ENCODE results near the gene MICOS13.
"Not testable (repeated sequence)": the region's sequence is repeated elsewhere in the genome, so short reads cannot be mapped to it uniquely, and the experiment has no call there.

Gene MICOS13

GRCh38 chr19:5680437-5681368 is at the start of gene MICOS13, which contains the start of gene HSD11B1L:
Gene MICOS13, minus strand, starts transcription at chr19:5680516. Its CDS starts 30 bp downstream, at chr19:5680486.
Gene HSD11B1L, plus strand, starts transcription at chr19:5681027. Its CDS starts 3,806 bp downstream, at chr19:5684833.
- DNase-seq: peak; percentile 98

GRCh38 chr19:5727453-5728050 is 47.2 kb upstream of the MICOS13 start:
- no peak for DNase-seq

- peak; percentile 96 to 98 for DNase-seq
These were observed 39.9 kb upstream of the MICOS13 start, which contains the start of the genes CATSPERD and LONP1 for GRCh38 chr19:5719961-5720790. Gene CATSPERD, plus strand, starts transcription at chr19:5720637. Its CDS starts 101 bp downstream, at chr19:5720738. Gene LONP1, minus strand, starts transcription at chr19:5720146. Its CDS starts 14 bp downstream, at chr19:5720132.

- peak; percentile 21 to 40 for DNase-seq
These were observed 39.1 kb upstream of the MICOS13 start for GRCh38 chr19:5719274-5719960.

- DNase-seq: peak; percentile 59 to 69
These were observed 38.4 kb upstream of the MICOS13 start for GRCh38 chr19:5718579-5719273.

- no peak for DNase-seq
These were observed 37.8 kb upstream of the MICOS13 start for GRCh38 chr19:5718037-5718578.

GRCh38 chr19:5717215-5717935 is 37.1 kb upstream of the MICOS13 start:
- no peak for DNase-seq

GRCh38 chr19:5714816-5715215 is 34.5 kb upstream of the MICOS13 start:
- DNase-seq: no peak

GRCh38 chr19:5713228-5713627 is 32.9 kb upstream of the MICOS13 start:
- DNase-seq: no peak

GRCh38 chr19:5711713-5712161 is 31.4 kb upstream of the MICOS13 start:
- DNase-seq: no peak

- no peak for DNase-seq
These were observed 30.7 kb upstream of the MICOS13 start for GRCh38 chr19:5711025-5711424.

GRCh38 chr19:5707576-5708575 is 27.6 kb upstream of the MICOS13 start:
- DNase-seq: no peak

- no peak for DNase-seq
These were observed 26.7 kb upstream of the MICOS13 start for GRCh38 chr19:5706876-5707573.

GRCh38 chr19:5705552-5705951 is 25.2 kb upstream of the MICOS13 start:
- no peak for DNase-seq

- DNase-seq: no peak
These were observed 23.8 kb upstream of the MICOS13 start for GRCh38 chr19:5703819-5704818.

GRCh38 chr19:5702053-5702410 is 21.7 kb upstream of the MICOS13 start:
- DNase-seq: not testable (repeated sequence)

- DNase-seq: no peak
These were observed 20.3 kb upstream of the MICOS13 start for GRCh38 chr19:5700455-5701092.
